ENCODE data around the gene SEMA4B.
A peak's percentile ranks its signal among the peaks of the same experiment; 100 is the strongest.
"Not testable (repeated sequence)": the region's sequence is repeated elsewhere in the genome, so short reads cannot be mapped to it uniquely, and the experiment has no call there.

The SEMA4B gene

DNA sequence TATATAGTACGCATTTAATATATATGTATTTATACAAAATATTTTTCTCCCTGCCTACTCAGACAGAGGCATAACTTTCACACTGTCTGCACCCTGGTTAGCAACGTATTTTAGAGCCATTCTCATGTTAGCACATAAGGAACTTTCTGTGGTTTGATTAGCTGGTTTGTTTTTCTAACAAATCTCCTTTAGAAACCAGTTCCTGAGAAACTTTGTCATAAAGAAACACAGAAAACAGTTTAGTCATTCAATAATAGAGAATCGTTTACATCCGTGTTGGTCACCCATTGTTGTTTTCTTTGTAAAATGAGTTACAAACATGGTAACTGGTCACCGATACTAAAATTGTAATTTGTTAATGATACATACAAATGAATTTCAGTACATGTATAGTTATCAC is 58.4 kb downstream of the SEMA4B start:
- DNase-seq (ENCODE audit: low read depth) = no peak

DNA sequence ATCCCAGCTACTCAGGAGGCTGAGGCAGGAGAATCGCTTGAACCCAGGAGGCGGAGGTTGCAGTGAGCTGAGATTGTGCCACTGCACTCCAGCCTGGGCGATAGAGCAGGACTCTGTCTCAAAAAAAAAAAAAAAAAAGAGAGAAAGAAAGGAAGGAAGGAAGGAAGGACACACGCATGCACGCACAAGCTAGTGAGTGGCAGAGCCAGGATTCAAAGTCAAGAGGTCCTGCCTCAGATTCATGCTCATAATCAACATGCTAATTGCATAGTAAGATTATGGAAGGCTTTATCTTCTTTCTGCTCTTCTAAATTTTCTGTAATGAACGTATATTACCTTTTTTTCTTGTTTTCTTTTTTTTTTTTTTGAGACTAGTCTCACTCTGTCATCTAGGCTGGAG is 59.6 kb downstream of the SEMA4B start:
- not testable (repeated sequence) for DNase-seq (ENCODE audit: low read depth)

DNA sequence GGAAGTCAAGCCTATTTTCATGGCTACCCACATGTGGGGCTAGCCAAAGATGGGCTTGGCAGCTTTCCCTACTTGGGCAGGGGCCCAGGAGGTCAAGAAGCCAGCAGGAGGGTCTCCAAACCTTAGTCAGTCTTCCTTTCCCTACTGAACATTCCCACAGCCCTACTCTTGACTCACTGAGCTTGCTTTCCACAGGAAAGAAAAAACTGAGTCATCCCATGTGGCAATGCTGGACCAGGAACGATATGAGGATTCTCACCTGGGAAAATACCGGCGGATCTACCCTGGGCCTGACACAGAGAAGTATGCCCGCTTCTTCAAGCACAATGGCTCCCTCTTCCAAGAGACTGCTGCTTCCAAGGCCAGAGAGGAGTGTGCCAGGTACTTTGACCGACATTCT is 60.7 kb downstream of the SEMA4B start:
- no peak for DNase-seq (ENCODE audit: low read depth)

DNA sequence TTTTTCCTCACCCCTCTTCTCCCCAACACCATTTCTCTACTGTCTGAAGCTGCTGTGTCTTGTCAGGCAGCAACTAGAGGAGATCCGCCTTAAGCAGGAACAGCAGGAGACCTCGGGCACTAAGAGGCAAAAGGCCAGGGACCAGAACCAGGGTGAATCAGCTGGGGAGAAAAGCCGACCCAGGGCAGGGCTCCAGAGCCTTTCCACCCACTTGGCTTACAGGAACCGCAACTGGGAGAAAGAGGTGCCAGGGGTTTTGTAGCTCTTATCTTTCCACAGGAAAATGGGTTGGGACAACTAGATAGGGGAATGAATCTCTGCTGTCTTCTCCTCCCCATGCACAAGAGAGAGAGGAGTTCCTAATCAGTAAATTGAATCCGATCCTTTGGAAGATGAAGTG is 61.3 kb downstream of the SEMA4B start:
- DNase-seq (ENCODE audit: low read depth) = no peak

DNA sequence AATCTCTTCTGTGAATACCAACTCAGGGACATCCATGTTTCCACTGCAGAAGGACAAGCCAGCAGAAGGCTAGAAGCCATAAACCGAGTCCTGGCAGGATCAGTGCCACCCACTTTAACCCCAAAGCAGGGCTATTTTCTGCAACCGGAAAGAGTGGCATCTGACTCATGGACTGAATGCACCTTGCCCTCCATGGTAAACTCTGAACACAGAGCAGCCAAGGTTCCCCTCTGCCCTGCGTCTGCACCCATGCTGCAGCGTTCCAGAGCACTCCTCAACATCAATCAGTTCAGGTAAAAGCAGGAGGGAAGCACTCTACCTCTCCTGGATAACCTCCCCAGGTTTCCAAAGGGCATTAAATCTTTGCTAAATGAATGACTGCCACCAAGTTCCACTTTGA is 63.5 kb downstream of the SEMA4B start:
- DNase-seq (ENCODE audit: low read depth) = no peak

DNA sequence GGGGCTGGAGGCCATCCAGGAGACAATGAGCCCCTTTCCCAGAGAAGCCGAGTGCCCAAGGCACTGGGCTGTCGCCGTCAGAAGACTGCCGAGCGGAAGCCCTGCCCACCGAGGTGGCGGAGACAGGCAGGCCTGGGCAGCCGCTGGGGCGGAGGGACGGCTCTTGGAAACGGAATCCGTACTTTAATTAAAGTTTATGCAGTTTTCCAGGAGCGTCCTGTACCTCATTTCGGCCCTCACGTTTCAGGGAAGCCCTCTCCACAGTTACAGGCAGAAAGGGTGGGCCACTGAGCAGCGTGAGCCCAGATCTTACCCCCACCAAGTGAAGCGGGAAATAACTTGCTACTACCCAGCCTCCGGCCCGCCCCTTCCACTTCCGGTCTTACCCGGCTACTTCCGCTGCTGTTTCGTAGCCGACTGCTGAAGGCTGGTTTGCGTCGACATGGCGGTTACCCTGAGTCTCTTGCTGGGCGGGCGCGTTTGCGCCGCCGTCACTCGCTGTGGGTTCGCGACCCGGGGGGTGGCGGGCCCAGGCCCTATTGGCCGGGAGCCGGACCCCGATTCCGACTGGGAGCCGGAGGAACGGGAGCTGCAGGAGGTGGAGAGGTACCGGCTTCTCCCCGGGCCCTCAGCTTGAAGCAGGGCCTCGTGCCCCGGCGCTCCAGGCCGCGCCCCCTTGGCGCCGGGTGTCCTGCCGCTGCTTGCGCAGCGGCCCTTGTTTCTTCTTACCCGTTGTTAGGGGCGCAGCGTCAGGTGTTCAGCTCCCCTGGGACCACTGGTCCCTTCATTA is 64.3 kb downstream of the SEMA4B start, which contains the start of gene NGRN:
Gene NGRN, plus strand, starts transcription at position 402 of the 790 bp plus-strand sequence. Its CDS starts 41 bp downstream, at position 443.
- peak; percentile 76 for DNase-seq (ENCODE audit: low read depth)

DNA sequence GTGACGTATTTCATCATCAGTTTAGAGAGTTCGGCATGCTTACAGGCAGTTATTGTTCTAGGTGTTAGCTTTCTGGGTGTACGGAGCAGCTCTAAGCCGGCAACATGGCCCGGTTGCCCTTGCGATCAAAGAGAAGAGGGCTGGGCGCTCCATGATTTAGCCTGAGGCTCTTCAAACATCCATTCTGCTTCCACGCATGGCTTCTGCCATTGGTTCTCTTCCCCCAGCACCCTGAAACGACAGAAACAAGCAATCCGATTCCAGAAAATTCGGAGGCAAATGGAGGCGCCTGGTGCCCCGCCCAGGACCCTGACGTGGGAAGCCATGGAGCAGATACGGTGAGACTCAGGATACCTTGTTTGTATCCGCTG is 64.9 kb downstream of the SEMA4B start:
- DNase-seq (ENCODE audit: low read depth) = no peak

DNA sequence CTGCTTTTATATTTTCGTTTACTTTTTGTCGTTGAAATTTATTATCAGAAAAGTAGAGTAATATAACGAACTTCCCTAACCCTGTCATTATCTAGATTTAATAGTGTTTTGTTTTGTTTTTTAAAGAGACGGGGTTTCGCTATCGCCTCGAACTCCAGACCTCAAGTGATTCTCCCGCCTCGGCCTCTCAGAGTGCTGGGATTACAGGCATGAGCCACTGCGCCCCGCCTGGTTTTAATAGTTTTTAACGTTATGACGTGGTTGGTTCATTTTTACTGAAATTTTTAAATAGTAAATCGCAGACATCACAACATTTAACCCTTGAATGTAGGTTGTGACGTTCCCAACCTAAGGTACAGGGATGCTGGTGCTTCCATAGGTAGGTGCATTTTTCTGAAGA is 65.4 kb downstream of the SEMA4B start:
- no peak for DNase-seq (ENCODE audit: low read depth)

DNA sequence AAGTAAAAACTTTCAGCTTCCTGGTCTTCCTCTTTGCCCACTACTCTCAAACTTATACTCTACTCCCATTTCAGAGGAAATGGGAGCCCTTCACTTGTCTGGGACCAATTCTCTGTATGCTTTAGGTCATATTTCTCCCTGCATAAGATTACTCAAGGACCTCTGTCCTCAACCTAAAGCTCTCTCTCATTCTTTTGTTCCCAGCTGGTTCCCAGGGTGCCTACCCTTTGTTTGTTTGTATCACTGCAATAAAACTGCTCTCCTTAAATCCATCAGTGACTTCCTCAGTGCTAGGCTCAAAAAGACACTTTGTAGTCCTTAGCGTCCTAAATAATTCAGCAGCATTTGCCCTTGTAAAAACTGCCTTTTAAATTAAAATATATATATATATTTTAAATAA is 67.3 kb downstream of the SEMA4B start:
- DNase-seq (ENCODE audit: low read depth) = no peak

DNA sequence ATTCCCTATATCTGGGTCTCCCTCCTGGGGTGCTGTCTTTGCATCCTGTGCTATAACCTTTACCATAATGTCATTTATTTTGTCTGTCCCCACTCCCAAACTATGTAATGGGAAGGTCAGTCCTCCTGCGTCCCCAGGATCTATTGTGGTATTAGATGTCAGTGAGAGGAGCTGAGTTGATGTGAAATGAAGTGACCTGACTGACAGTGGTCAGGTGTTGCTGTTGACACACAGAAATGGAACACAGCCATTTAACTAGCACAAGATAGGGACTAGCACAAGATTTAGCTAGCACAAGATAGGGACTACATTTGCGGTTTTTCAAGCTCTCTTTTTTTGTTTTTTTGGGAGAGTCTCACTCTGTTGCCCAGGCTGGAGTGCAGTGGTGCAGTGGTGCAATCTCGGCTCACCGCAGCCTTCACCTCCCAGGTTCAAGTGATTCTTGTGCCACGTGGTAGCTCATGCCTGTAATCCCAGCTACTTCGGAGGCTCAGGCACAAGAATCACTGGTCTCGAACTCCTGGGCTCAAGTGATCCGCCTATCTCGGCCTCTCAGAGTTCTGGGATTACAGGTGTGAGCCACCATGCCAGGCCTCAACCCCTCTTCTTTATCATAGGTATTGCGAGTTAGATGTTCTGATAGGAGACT is 69.5 kb downstream of the SEMA4B start:
- DNase-seq (ENCODE audit: low read depth) = no peak

DNA sequence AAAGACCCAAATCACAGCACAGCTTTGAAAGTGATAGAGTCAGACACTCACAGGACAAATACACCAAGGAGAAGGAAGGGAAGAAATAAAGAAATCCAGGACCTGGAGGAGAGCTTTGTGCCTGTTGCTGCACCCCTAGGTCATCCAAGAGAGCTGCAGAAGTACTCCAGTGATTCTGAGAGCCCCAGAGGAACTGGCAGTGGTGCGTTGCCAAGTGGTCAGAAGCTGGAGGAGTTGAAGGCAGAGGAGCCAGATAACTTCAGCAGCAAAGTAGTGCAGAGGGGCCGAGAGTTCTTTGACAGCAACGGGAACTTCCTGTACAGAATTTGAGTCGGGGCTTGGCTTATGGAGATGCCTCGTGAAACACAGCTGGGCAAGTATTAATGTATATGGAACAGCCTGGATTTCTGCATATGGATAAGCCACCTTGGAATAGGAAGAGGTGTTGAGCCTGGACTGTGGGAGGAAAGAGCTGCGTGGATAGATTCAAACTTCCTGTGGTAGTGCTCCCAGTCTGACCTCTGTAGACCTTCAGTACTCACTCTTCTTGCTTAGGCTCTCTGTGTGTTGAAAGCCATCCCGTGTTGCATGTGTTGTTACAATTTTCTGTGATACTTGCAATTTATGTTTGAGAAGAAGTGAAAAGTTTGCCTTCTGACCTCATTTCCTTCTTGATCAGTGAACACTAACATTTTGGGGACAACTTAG is 70.5 kb downstream of the SEMA4B start:
- DNase-seq (ENCODE audit: low read depth) = no peak

DNA sequence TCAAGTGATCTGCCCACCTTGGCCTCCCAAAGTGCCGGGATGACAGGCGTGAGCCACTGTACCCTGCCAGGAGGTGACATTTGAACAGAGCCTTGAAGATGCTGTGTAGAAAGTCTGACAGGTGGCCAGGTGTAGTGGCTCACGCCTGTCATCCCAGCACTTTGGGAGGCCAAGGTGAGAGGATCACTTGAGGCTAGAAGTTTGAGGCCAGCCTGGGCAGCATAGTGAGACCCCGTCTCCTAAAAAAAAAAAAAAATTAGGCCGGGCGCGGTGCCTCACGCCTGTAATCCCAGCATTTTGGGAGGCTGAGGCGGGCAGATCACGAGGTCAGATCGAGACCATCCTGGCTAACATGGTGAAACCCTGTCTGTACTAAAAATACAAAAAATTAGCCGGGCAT is 77.3 kb downstream of the SEMA4B start:
- DNase-seq (ENCODE audit: low read depth) = not testable (repeated sequence)
